Stimulated activated CD4-positive, alpha-beta T cell treated with anti-CD3 and anti-CD28 coated beads, Interleukin-4, amount 100 ng/mL, for 4 hours (primary cell): ENCODE data around the gene NCR3LG1.
A peak's percentile ranks its signal among the peaks of the same experiment; 100 is the strongest.

ENCODE experiments used
- DNase-seq, 2 experiments: peaks; one replicate each; pipeline ENCODE4 v3.0.0-alpha.2; 2020

Gene NCR3LG1

GRCh38 chr11:17371614-17372013, 20.0 kb downstream of the NCR3LG1 start:
- DNase-seq = no peak

- no peak for DNase-seq
Observed at GRCh38 chr11:17375547-17375946, 23.9 kb downstream of the NCR3LG1 start.

GRCh38 chr11:17376493-17376892, 24.9 kb downstream of the NCR3LG1 start:
- no peak for DNase-seq

GRCh38 chr11:17378655-17379054, 27.1 kb downstream of the NCR3LG1 start:
- DNase-seq = no peak

- DNase-seq = no peak
Observed at GRCh38 chr11:17379383-17380180, 28.0 kb downstream of the NCR3LG1 start.

- no peak for DNase-seq
Observed at GRCh38 chr11:17381156-17381555, 29.6 kb downstream of the NCR3LG1 start.

DNA sequence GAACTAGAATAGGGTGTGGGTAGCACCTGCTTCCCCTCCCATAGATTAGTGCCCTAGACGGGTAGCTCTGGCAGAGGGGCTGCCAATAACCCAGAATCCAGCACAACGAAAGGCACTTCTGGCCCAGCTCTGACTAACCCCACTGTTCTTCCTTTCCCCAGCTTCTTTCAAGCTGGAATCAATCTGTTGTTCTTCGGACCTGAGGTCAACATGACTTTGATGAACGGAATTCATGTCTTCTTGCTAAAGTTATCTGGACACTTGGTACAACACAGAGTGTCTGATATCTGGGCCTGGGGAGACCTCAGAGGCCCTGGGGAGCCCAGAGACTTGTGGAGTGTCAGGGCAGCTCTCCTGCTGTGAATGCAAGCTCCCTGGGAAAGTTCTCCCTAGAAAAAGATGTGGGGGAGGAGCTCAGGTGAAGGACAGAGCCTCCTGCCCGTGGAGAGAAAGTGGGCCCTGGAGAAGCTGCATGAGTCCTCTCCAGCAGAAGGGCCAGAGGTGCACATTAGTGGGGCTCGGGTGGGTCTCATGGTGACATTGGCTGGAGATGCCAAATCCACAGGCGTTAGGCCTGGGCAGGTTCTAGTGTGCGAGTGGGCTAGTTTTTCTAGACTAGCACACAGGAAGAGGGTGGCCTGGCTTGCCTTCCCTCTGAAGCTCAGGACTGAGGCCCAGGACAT, 30.6 kb downstream of the NCR3LG1 start:
- DNase-seq = no peak

- DNase-seq = no peak
Observed at GRCh38 chr11:17383461-17383860, 31.9 kb downstream of the NCR3LG1 start.

DNA sequence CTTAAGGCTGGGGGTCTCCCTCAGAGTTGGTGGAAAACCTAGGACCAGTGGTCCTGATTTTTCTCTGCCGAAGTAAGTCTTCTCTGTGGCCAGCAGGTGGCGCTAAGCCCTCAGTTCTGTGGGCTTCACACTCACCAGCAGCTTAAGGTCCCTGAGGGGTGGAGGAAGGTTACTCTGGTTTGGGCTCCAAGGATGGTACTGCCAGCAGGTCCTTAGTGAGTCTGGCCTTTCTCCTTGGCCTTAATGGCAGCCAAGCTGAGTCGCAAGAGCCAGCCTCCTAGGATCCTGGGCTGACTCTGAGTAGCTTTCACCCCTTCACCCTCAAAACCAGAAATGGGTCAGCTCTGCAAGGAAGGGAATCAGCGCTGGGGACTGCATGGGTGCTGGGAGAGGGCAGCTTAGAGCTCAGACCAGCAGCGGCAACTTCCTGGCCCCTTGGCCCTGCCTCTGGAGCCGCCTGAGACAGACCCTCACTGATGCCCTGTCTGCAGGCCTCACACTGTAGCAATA, 32.5 kb downstream of the NCR3LG1 start:
- peak; percentile 65 to 72 for DNase-seq

- no peak for DNase-seq
Observed at GRCh38 chr11:17385492-17385891, 33.9 kb downstream of the NCR3LG1 start.

- no peak for DNase-seq
Observed at GRCh38 chr11:17385926-17386325, 34.3 kb downstream of the NCR3LG1 start.

DNA sequence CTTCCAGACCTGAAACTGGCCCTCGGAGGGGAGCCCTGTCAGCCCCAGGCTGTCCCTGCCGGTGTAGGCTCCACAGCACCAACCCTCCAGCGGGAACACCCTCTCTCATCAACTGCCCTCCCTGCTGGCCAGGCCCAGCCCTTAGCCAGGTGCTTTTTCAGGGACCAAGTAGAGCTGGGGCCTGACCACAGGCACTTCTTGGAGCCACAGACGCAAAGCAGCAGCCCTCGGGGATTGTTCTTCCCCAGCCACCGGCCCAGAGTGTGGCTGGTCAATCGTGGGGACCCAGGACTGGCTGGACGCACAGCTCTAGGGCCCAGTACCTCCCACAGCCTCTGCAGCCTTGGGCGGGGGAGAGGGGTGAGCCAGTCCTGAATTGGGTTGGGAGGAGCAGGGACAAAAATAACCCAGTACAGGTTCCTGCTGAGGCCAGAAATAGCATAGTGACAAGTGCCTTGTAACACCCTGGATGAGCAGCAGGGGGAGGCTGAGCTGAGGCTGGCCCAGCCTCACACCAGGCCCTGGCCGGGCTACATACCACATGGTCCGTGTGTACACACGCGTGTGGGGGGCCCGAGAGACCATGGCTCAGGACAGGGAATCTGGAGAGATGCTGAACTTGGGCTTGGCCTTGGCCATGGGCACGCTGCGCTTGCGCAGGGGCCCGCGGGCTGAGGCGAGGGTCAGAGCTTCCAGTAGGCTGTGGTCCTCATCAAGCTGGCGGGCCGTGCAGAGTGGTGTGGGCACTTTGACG, 34.9 kb downstream of the NCR3LG1 start:
- DNase-seq = peak in 1 of 2 experiments; percentile 35

- DNase-seq = no peak
Observed at GRCh38 chr11:17387254-17387653, 35.7 kb downstream of the NCR3LG1 start.

DNA sequence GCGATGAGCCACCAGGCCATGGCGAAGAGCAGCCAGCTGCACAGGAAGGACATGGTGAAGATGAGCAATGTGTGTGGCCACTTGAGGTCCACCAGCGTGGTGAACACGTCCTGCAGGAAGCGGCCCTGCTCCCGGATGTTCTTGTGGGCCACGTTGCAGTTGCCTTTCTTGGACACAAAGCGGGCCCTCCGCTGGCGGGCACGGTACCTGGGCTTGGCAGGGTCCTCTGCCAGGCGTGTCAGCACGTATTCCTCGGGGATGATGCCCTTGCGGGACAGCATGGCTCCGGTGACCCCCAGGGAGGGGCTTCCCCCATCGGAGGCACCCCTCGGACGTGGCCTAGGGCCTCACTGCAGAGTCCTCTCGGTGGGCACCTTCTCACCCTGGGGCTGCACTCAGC, 36.2 kb downstream of the NCR3LG1 start:
- no peak for DNase-seq

DNA sequence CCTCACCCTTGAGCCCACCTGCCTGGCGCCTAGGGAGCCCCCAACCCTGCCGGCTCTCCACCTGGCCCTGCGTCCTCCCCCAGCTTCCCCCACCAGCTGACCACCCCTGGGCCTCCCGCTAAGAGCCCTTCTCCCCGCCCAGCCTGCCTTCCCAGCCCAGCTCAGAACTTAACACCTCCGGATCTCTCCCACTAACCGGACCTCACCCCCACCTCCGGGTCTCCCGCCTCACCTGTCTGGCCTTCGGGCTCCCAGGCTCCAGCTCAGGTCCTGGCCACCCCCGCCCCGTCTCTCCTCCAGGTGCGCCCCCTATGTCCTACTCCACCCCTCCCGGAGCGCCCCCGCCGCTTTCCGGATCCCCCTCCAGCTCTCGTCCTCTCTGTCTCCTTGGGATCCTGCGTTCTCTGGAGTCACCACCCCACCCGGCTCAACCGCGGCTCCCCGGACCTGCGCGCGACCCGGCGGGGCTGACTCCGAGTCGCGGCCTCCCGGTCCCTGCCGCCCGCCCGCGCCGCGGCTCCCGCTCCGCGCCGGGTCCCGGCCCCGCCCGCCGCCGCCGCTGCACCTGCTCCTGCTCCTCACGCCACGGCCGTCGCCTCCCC, 37.1 kb downstream of the NCR3LG1 start, which contains the start of gene KCNJ11:
TSS of gene KCNJ11 (minus strand) at position 51 of the 602 bp plus-strand sequence. CDS start 568 bp downstream, outside the sequence.
- no peak for DNase-seq

- peak; percentile 71 to 83 for DNase-seq
Observed at GRCh38 chr11:17389211-17389956, 37.8 kb downstream of the NCR3LG1 start.

GRCh38 chr11:17389957-17390649, 38.5 kb downstream of the NCR3LG1 start:
- no peak for DNase-seq

DNA sequence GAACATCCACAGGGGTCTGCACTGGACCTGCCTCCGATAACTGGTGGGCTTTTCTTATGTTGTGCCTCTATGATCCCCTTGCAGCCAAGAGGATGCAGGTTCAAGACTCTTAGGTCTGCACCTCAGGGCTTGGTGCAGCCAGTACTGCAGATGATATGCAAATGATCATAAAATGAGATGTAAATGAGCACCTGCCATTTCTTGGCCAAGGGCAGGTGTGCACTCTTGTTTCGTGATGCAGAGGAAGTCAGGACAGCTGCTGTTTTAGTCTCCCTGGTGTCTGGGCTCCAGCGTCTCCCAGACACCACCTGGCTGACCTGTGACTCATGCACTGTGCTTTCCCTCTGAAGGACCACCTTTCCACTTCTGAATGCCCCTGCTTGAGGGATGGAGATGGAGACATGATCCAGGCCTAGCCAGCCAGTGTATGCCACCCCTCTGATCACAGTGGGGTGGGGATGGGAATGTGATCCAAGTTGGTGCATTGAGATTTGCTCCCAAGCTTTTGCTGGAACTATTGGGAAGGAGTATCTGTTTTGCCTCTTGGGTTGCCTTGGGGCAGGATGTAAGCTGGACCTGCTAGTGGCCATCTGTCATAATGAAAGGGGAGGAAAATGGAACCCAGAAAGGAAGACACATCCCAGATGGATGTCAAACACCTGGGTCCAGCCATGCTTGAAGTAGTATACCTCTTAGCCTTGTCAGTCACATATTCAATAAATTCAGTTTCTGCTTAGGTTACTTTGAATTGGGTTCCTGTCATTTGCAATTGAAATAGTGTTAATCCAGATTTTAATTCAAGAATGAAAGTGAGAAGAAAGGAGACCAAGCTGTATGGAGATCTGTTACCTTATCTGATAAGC, 40.1 kb downstream of the NCR3LG1 start:
- DNase-seq = no peak

DNA sequence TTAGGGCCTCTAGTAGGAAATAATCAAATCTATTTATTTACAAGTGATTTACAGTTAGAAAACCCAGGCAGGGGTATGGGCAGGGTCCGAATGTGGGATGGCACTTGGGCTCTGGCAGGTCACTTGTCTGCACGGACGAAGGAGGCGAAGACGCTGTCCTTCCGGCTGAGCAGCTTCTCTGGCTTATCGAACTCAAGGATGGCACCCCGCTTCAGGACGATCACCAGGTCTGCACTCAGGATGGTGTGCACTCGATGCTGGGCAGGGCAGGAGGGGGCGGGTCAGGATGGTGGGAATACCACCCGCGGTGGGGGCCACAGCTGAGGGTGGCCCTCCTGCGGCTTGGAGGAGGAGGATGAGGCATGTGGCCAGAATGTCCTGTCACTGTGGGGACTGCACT, 41.3 kb downstream of the NCR3LG1 start:
- DNase-seq = no peak

DNA sequence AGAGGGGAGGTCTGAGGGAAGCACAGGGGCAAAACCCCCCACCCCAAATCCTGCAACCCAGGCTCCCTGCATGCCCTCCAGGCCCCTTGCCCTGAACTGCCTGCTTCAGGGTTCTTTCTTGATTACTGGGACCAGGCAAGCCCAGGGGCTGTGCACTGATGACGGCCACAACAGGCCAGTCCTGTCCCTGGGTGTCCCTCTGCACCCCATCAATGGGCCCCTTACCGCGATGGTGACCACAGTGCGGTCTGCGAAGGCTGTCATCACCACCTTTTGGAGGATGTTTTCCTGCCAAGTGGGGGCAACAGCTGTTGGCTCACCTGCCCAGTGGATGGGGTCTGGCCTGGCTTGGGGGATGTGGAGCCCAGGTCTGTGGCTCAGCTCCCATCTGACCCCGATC, 41.9 kb downstream of the NCR3LG1 start:
- no peak for DNase-seq
